A673 (cell line): Measurements from ENCODE around the gene NEMP1. TPM values are rescaled to one million over a fixed set of nuclear protein-coding genes. Genes with fewer than 3 reads are reported as not detected.

ENCODE experiments used
- BruUV-seq: library from RNA; stranded (reverse); fragments of 400-500 nt; replicated peaks from 2 replicates; lab custom pipeline; 2021; lab: Mats Ljungman, UMichigan
- CTCF ChIA-PET: fragments of 300-600 bp; sonication (Branson Sonifier 250); formaldehyde crosslinking; loops from one replicate; lab custom pipeline; 2022; ENCODE audit warnings: antibody characterized with exemption; lab: Charles Lee
- POLR2A ChIA-PET: fragments of 300-600 bp; sonication (Branson Sonifier 250); formaldehyde crosslinking; loops from one replicate; lab custom pipeline; 2022; ENCODE audit warnings: antibody characterized with exemption; ENCODE audit not compliant: low non-redundant PET; lab: Charles Lee
- DNase-seq: peaks from one replicate; pipeline ENCODE4 v3.0.0-alpha.2; 2015; ENCODE audit warnings: low spot score
- H3K27ac ChIP-seq: fragments of 200-600 bp; sonication (generic); 2 replicates; pipeline ENCODE4 v1.5.1; 2016; ENCODE audit warnings: mixed run types, low read depth, mild to moderate bottlenecking, mixed read lengths, antibody characterized with exemption, low read length; ENCODE audit not compliant: poor library complexity, severe bottlenecking
- H3K27me3 ChIP-seq: fragments of 200-600 bp; sonication (generic); replicated peaks from 2 replicates; pipeline ENCODE4 v1.6.1; 2017; ENCODE audit warnings: mixed run types, low read depth, mild to moderate bottlenecking, mixed read lengths, antibody characterized with exemption, low read length; ENCODE audit not compliant: insufficient read depth, poor library complexity
- H3K36me3 ChIP-seq: fragments of 200-600 bp; sonication (generic); 2 replicates; pipeline ENCODE4 v1.6.1; 2016; ENCODE audit warnings: mixed run types, mild to moderate bottlenecking, mixed read lengths, antibody characterized with exemption, low read length; ENCODE audit not compliant: insufficient read depth, poor library complexity, severe bottlenecking
- H3K4me1 ChIP-seq: fragments of 200-600 bp; sonication (generic); 2 replicates; pipeline ENCODE4 v1.6.1; 2017; ENCODE audit warnings: mixed run types, mild to moderate bottlenecking, mixed read lengths, antibody characterized with exemption, low read length; ENCODE audit not compliant: insufficient read depth, poor library complexity, severe bottlenecking
- H3K4me3 ChIP-seq: fragments of 200-600 bp; sonication (generic); 2 replicates; pipeline ENCODE4 v1.5.1; 2016; ENCODE audit warnings: low read depth, mixed run types, mild to moderate bottlenecking, mixed read lengths, low read length; ENCODE audit not compliant: poor library complexity, severe bottlenecking
- H3K9me3 ChIP-seq: fragments of 200-600 bp; sonication (generic); 2 replicates; pipeline ENCODE4 v1.6.1; 2016; ENCODE audit warnings: mixed run types, low read depth, mild to moderate bottlenecking, mixed read lengths, antibody characterized with exemption, low read length; ENCODE audit not compliant: poor library complexity, severe bottlenecking
- CTCF ChIP-seq: fragments of 300-800, 200-600 bp; sonication (generic); conservative IDR thresholded peaks from 2 replicates; pipeline ENCODE4 v1.5.1; 2017; ENCODE audit warnings: low read depth, mild to moderate bottlenecking, antibody characterized with exemption, low read length, moderate library complexity, mixed read lengths
- EZH2 ChIP-seq: fragments of 200-600 bp; sonication (generic); IDR thresholded peaks from 2 replicates; pipeline ENCODE4 v1.6.1; 2017; ENCODE audit warnings: borderline replicate concordance, low read depth, mild to moderate bottlenecking, mixed read lengths, antibody characterized with exemption, low read length; ENCODE audit not compliant: poor library complexity, severe bottlenecking
- intact Hi-C: fragments of 100-400 bp; cut with micrococcal nuclease; formaldehyde crosslinking; loops from one replicate; pipeline ENCODE4 v1.10.0; 2022; ENCODE audit not compliant: unreplicated experiment
- total RNA-seq: library from RNA; stranded (reverse); gene quantifications from 2 replicates; pipeline ENCODE4 v1.2.3, GENCODE V29; 2021

The NEMP1 gene
- total RNA-seq, 1 experiment from 2014 or later, result 68.6 TPM

- CTCF ChIA-PET, result interaction anchor here (2.0 to 2.1 kb wide), 2 partner anchors 21 to 22 kb away, joined by 9 to 15 read pairs; no protein-coding TSS in a partner anchor
Measured at GRCh38 chr12:57090490-57090889, 11.9 kb upstream of the NEMP1 start.

GRCh38 chr12:57089271-57090245 lies 11.0 kb upstream of the NEMP1 start:
- intact Hi-C loops, result no loop called here
- Histone ChIP-seq H3K27me3 (no peaks in the 10 kb centered on the region), H3K9me3 (no peaks in the 10 kb centered on the region), H3K36me3 (peaks cover 38% of the 10 kb centered on the region), H3K4me1 (peaks cover 59% of the 10 kb centered on the region), H3K4me3 (peak overlapping the region; percentile 93), H3K27ac (peak overlapping the region; percentile 89)
- ChIA-PET CTCF (interaction anchor here (0.6 to 2.1 kb wide), 3 partner anchors 15 to 22 kb away, joined by 3 to 15 read pairs (median 9); no protein-coding TSS in a partner anchor), POLR2A (interaction anchor here (0.6 kb wide), 1 partner anchor 942 kb away, joined by 10 read pairs; no protein-coding TSS in a partner anchor)
- TF ChIP-seq CTCF (no peak), EZH2 (no peak)
- BruUV-seq, result no TSS peak
- DNase-seq, result peak; percentile 77

More at GRCh38 chr12:57090490-57090889, 11.9 kb upstream of the NEMP1 start:
- Histone ChIP-seq H3K4me1 (peaks cover 57% of the 10 kb centered on the region), H3K27ac (peak overlapping the region; percentile 75), H3K36me3 (peaks cover 46% of the 10 kb centered on the region), H3K4me3 (peak overlapping the region; percentile 93), H3K9me3 (no peaks in the 10 kb centered on the region), H3K27me3 (no peaks in the 10 kb centered on the region)
- no TSS peak for BruUV-seq
- POLR2A ChIA-PET, result no interaction called here
- intact Hi-C loops, result no loop called here
- TF ChIP-seq CTCF, result no peak
- TF ChIP-seq EZH2, result no peak
- DNase-seq, result no peak

GRCh38 chr12:57088354-57089270 lies 10.0 kb upstream of the NEMP1 start, which contains the start of gene NAB2:
NAB2 (plus strand) TSS chr12:57089114; CDS start chr12:57089272, 158 bp downstream.
- intact Hi-C loops, result no loop called here
- peak; percentile 98 for DNase-seq
- CTCF ChIA-PET, result interaction anchor here (2.1 kb wide), 1 partner anchor 23 kb away, joined by 15 read pairs; no protein-coding TSS in a partner anchor

More at GRCh38 chr12:57088354-57089270, 10.0 kb upstream of the NEMP1 start, which contains the start of gene NAB2:
- TF ChIP-seq CTCF (no peak), EZH2 (no peak)
- peaks cover 32% of the 10 kb centered on the region for H3K36me3 ChIP-seq
- peak within 1 kb of the TSS; percentile 93 for H3K4me3 ChIP-seq
- peaks cover 51% of the 10 kb centered on the region for H3K4me1 ChIP-seq
- POLR2A ChIA-PET, result interaction anchor here (0.6 to 1.0 kb wide), 5 partner anchors 10 to 1244 kb away, joined by 3 to 11 read pairs (median 9); partner anchors contain the start of genes NEMP1 and STAT6
- H3K27me3 ChIP-seq, result no peaks in the 10 kb centered on the region
- peak within 1 kb of the TSS; percentile 100 for H3K27ac ChIP-seq
- no peaks in the 10 kb centered on the region for H3K9me3 ChIP-seq
- BruUV-seq, result no TSS peak
